NCI-H1930 (cell line): Measurements from ENCODE around the gene LGALSL.

Experiments
- DNase-seq, 2 experiments: peaks; one replicate each; lab custom pipeline; 2025; lab: John Stamatoyannopoulos, UW

LGALSL gene

DNA sequence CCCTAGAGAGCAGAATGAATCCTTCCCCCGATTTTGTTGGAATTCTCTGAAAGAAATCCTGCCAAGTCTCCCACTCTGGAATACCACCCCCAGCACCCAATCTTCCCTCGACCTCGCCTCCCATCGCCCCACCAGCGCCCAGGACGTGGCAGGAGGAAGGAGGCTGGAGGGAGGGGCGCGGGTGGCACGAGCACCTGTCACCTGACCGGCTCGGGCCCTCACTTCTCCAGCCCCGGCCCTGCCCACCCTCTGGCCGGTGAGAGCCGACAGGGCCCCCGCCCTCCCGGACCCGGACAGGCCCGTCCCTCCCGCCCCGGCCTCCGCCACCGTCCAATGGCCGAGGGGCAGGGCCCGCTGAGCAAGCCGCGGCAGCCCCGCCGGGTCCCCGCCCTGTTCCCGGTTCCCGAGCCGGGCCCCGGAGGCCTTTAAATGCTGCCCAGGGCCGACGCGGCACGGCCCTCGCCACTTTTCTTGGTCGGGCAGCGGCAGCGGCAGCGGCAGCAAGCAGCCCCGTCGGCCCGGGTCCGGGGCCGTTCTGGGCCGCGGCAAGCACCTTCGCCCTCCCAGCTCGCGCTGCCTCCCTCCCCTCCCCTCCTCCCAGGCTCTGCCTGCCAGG is at the start of gene LGALSL:
LGALSL (plus strand) TSS at position 393 of the 616 bp plus-strand sequence. CDS start 384 bp downstream, outside the sequence.
- DNase-seq = peak; percentile 13 to 53

DNA sequence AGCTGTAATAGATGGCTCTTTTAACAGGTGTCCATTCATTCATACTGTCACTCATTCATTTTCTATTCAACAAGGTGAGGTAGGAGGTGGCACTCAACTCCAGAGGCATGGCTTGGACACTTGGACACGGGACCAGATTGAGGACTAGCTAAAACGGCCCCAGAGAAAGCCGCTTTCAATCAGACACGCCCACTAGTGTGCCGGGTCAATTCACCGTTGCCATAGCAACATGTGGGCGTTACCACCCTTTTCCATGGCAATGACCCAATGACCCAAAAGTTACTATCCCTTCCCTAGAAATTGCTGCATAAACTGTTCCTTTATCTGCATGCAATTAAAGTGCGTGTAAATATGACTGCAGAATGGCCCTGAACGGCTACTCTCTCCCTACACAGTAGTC is 49.2 kb upstream of the LGALSL start:
- no peak for DNase-seq

DNA sequence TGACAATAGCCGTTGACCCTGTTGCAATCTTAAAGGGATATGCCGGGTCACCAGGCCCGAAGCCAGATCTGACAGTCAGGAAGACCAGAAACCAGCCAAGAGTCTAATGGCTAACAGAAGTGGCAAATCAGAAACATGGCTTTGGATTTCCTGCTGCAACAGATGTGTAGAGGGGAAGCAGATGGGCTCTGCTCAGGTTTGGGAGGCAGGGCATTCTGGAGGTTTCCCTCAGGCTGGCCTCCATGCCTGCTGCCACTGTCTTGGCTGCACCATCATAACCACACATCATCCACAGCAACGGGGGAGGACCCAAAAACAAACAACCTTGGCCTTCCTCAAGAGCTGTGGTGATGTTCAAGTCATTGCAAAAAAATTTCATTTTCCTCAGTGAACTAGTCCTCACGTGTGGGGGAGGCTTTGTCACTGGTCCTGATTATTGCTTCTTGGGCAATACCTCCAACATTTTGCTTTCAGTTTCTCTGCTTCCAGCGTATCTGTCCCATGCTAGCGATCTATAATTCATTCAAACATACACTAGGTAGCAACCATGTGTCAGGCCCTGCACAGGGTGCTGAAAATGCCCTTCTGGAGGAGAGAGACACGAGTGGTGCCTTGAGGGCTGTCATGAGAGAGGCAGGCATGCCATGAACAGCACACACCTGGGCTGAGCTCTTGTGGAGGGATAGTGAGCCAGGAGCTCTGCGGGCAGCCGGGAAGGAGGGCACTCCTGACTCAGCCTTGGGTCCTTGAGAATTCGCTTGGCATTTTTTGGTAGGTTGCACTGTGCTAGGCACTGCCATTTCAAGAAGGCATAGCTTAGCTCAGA is 48.2 kb upstream of the LGALSL start:
- DNase-seq = no peak

DNA sequence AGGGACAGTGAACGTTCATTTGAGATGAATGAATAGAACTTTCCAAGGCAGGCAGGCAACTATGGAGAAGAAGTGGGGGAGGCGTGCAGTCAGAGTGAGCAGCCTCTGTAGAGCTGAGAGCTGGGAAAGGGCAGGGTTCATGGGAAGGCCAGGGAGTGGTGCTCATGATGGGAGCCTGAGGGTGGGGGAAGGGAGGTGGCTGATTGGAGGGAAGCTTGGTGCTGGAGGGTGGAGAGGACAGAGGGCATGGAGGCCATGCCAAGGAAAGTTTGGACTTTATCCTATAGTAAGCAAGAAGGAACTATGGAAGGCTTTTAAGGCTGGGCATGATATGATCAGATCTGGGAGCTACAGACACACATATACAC is 47.6 kb upstream of the LGALSL start:
- DNase-seq = no peak

DNA sequence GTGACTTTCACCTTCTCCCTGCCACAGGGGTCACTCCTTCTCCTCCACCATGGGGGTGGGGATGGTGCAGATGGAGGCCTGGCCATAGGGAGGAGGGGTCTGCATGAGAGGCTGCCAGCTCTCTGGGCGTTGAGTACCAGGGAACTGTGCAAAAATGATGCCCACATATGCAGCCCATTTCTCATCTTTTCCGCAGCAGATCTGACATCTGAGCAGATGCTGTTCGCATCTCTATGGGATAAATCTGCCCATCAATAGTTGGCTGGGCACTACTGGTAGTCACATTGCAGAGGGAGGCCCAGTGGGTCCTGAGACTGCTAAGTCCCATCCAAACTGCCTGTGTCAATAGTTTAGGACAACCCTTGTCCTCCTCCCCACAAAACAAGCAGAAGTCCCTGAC is 45.9 kb upstream of the LGALSL start:
- no peak for DNase-seq

DNA sequence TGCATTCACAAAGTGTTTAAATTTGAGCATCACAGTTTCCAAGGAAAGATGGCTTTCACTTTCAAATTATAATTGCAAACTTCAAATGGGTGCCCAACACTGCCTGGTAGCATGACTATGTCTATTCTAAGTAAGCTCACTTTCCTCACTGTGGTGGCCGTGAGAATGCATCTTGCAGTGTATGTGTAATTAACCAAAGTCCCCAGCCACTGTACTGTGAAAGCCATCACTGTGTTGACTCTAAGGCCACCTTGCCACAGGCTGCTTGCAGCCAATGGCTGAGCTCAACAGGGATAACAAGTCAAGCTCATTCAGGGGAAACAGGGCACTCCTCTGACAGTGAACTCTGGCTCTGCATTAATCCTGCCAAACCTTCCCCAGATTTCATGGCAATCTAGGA is 43.3 kb upstream of the LGALSL start:
- no peak for DNase-seq

DNA sequence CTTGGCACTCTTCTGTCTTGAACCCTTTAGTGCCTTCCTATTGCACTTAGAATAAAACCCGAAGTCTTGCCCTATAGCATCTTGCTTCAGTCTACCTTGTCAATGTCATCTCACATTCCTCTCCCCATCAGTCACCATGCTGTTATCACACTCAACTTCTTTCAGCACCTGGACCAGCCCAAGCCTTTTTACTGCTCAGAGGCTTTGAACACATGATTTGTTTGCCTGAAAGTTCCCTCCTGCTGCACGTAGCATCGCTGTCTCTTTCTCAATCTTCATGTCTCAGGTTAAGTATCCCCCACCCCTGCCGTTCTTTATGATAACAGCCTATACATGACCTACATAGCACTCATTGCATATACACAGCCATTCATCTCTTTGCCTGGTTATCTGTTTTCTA is 41.3 kb upstream of the LGALSL start:
- DNase-seq = no peak

DNA sequence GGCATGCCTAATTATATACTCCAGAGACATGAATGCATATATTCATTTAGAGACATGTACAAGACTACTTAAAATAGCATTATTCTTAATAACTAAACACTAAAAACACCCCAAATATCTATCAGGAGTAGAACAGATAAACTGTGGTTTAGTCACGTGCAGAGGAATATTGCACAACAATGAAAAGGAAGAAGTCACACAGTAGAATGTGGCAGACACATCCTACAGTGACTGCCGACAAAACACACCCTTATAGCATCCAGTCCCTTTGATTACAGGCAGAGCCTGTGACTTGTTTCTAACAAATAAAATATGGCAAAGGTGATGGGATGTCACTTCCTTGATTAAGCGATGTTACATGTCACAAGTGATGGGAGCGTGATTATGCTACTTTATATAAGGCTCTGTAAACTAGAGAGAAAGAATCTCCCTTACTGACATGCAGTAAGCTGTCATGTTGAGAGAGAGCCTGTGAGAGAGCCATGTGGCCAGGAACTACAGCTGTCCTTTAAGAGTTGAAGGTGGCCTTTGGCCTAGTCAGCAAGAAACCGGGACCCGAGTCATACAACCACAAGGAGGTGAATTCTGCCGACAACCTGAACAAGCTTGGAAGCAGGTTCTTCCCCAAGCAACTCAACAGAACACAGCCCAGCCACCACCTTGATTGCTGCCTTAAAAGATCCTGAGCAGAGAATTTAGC is 39.1 kb upstream of the LGALSL start:
- no peak for DNase-seq

DNA sequence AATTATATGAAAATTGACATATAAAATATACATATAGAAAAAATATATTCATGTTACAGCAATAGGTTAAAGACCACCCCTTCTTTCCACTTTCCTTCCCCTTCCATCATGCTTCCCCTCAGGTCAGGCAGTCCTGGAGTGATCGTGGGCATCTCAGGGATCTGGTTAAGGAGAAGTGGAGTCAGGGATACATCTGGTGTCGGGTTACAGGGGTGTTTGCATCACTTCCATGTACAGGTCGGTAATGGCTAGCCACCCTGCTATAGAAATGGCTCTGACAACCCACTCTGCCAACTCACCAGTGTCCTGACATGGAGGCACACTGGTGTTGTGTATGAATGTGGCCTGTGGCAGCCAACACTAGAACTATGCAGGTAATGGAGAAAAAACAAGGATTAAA is 36.3 kb upstream of the LGALSL start:
- no peak for DNase-seq

DNA sequence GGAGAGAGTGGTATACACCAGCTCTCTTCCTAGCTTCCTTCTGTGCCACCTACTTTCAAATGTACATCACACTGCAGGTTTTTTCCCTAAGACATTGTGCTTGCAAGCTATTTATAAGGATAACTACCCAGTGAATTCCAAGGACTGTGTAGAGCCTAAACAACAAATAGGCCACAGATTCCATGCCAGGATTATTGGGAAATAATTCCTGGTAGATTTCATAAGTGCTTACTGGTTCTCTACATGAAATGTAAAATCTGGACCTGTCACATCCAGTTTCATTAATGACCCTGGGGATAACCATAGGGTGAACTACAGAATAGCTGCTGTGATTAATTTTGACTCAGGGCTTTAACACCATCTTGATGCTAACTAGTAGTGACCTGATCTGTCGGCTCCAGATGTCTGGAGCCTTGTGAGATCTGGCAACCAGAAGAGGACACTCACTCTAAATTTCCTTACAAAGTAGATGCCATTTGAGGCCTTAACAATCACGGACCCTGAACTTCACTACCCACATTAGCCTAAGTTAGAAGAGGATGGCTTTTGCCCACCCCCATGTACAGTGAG is 34.3 kb upstream of the LGALSL start:
- DNase-seq = no peak

DNA sequence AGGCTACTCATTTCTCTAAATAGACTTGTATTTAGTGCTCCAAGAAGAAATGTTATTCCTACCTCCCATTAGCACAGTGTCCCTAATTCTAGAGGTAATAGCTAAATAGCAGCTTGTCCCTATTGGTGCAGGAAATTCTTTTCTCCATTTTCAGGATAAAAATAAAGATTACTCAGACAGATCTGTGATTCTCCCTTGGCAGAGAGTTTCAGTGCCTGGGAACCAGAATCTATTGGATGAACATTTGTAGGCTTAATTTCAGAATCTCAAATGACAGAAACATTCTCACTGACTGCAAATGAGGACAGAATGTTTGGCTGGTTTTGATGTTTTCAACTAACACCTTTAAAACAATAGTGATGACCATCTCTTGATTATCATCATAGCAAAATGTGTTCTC is 33.3 kb upstream of the LGALSL start:
- no peak for DNase-seq

DNA sequence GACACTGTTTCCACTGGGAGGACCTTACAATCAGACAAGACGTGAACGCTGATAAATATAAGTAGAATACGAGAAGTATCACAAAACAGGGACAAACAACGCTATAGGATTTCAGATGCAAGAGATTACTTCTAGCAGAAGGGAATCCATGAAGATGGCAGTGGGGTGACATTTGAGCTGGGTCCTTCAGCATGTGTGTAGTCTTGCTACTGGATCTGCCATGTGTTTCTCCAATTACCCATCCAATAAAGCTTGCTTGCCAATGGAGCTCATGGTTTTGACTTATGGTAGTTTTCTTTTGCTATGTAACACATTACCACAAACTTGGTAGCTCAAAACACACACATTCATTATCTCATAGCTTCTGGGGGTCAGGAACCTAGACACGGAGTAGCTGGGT is 32.8 kb upstream of the LGALSL start:
- no peak for DNase-seq

DNA sequence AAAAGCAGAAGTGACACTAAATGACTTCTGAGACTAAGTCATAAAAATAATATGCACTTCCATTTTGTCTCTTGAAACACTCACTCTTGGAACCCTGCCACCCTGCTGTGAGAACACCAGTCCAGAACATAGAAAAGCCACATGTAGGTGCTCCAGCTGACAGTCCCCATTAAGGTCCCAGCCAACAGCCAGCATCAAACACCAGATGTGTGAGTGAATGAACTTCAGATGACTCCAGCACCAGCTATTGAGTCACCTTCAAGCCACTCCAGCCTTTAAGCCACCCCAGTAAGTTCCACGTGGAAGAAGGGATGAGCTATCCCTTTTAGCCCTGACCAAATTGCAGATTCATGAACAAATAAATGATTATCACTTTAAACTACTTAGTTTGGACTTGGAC is 31.5 kb upstream of the LGALSL start:
- DNase-seq = no peak

DNA sequence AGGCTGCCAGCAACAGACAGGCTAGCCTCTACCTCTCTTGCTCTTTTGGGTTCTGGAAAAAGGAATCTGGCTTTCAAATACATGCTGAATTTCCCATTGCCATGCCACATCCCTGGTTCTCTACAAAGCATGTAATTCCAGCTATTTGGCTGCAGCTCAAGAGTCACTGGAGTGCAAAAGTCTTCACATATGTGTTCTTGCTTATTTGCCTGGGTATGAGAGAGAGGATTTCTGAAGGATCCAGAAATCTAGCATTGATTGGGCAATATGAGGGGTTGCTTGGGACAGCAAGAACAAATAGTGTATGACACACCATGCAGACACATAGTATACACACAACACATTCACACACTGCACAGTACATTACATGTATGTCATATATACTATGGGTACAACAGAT is 30.7 kb upstream of the LGALSL start:
- DNase-seq = no peak

DNA sequence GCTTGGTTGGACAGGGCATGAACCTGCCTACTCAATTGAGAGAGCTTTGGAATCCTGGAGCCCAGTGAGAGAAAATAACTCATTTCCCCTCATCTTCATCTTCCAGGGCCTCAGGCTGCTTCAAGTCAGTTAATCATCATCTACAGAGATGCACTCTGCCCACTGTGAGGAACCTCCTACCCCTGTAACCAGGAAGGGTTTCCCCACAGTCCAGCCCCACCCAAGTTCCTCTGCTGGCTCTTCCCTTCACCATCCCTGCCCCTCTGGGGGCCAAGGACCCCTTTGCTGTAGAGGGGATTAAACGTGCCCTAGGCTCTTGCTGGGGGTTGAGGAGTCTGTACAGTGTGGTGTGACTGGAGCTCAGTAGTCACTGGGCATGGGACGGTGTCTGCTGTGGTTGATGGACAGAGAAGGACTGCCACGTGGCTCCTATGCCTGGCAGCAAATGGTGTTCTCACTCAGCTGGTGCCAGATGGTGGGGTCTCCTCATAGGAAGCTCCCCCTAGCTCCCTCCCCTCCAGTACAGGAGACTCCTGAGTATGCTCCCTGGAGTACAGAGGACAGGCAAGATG is 29.5 kb upstream of the LGALSL start:
- no peak for DNase-seq

DNA sequence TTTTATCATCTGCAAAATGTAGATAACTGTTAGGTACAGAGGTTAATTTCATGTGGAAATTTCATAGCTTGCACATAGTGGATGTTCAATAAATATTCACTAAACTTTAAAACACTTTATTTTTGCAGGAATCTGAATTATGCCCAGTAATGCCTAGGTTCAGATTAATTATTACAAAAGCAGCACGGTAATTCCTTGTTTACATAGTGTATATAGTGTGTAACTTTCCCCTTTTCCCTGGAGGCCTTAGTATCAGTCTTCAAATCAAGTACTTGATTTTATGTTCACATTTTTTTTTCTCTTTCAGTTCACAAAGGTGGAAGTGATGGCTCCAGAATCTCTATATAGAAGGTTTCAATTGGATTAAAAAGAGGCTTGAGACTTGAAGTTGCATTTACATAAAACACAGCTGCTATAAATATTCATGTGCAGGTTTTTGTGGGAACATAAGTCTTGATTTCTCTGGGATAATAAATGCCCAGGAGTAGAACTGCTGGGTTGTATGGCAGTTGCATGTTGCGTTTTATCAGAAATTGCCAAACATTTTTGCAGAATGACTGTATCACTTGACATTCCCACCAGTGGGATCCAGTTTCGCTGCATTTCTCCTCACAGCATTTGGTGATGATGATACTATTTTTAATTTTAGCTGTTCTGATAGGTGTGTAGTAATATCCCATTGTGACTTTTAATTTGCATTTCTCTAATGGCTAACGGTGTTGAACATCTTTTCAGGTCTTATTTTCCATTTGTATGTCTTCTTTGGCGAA is 27.6 kb upstream of the LGALSL start:
- DNase-seq = no peak

DNA sequence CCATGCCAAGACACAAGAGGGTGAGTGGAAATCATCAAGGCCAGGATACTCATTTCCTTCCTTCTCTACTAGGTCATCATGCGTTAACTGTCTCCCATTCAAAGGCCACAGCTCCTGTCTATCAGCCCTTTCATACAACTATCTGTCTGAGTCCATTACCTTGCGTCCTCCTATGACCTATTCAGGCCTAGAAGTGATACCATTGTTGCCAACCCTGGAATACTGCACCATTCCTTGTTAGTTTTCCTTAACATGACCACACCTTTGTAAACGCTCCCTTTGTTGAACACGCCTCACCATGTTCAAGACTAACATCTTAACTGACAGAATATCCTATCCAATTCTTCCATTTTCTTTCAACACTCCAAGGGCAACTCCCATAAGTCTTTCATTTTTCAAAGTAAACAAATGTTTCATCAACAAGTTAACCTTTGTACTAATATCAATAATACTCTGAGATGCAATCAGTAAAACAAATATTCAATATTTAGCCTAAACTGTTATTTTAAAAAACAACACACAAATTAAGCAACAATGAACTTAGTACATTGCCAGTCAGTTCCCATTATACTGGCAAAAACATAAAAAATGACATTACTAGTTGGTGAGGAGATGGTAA is 19.8 kb upstream of the LGALSL start:
- no peak for DNase-seq

DNA sequence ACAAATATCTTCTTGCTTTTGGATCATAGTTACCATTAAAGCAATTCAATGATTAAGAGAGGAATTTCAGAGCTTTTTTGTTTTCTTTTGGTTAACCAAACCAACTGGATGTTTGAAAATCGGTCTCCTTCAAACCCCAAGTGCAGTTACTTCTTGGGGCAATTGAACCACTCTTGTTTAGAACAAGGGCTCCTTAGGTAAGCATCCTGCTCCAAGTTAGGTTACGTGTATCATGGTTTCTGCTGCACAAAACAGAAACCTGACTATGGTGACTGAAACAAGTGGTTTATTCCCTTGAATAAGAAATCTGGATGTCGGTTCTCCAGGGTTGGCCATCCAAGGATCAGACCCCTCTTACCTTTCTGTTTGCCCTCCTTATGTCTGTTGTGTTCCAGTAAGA is 16.1 kb upstream of the LGALSL start:
- DNase-seq = no peak

DNA sequence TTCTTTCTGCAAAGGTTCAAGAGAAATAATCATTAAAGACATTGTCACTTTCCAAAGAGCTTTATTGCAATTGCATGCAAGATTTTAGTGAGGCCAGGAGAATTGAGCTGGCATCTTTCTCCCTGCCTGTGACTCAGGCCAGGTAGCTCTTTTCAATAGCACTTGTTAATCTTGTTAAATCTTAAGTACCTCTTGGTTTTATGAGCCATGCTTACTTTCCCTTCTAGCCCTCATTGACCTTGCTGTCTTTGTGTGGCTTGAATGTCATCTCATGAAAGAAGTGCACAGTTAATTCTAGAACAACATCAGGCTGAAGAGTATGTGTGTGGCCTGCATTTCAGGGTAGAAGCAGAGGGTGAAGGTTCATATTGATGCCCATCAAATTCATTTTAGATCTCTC is 14.8 kb upstream of the LGALSL start:
- no peak for DNase-seq

DNA sequence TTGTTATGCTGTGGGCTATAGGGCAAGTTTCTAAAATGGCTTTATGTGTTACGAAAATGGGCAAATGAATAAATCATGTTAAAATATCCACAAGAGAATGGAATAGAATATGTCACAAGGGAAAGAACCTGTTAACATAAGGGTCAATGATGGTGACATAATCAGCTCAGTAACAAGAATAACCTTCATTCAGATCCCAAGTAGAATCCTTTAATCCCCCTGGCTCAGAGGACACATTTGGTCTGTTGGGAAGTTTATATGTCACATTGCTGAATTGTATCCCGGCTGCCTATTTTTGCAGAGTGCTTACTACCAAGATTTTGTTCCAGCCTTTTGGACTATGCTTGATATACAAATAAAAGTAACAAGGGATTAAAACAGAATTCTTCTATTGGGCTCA is 13.1 kb upstream of the LGALSL start:
- no peak for DNase-seq

DNA sequence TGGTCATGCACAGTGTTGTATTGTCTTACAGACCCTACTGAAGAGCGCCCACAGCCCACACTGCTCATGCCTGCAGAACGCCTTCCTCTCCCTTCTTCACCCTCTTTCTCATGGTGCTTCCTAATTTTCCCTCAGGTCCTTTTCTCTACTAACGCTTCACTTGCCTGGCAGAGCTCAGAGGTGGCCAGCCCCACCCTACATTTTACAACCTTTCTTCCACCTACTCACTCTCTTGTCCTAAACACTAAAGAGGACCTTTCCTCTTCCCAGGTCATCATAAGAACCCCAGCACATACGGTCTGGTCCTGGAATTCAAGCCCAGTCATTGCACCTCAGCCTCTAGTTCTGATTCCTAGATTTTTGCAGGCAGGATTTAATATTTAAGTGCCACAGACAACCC is 11.7 kb upstream of the LGALSL start:
- no peak for DNase-seq
